Sigmoid colon (tissue), 7 donors: Measurements from ENCODE around the gene TRIM16. TPM values are rescaled to one million over a fixed set of nuclear protein-coding genes. Genes with fewer than 3 reads are reported as not detected.
"Not testable (repeated sequence)": the region's sequence is repeated elsewhere in the genome, so short reads cannot be mapped to it uniquely, and the experiment has no call there.

Experiments used
- DNase-seq: peaks from one replicate; pipeline ENCODE4 v3.0.0-alpha.2; 2019
- H3K27ac ChIP-seq, 4 donors: fragments of 200-600 bp; sonication (generic); one replicate each; pipeline ENCODE4 v1.5.1; 2016 to 2019; ENCODE audit warnings: mild to moderate bottlenecking in 1 of 4
- H3K27me3 ChIP-seq, 3 donors: fragments of 200-600 bp; sonication (generic); one replicate each; pipeline ENCODE4 v1.5.1; 2019; ENCODE audit warnings: mild to moderate bottlenecking in 1 of 3
- H3K36me3 ChIP-seq, 4 donors: fragments of 200-600 bp; sonication (generic); one replicate each; pipeline ENCODE4 v1.5.1; 2016 to 2019
- H3K4me1 ChIP-seq, 4 donors: fragments of 200-600 bp; sonication (generic); one replicate each; pipeline ENCODE4 v1.5.1; 2017 to 2019
- H3K4me3 ChIP-seq, 4 donors: fragments of 200-600 bp; sonication (generic); one replicate each; pipeline ENCODE4 v1.5.1; 2017 to 2019; ENCODE audit warnings: mild to moderate bottlenecking in 2 of 4, moderate library complexity in 1 of 4
- H3K9me3 ChIP-seq, 4 donors: fragments of 200-600 bp in 3 of 4; sonication (generic) in 3 of 4; one replicate each; pipeline versions ENCODE4 v1.5.1 to v1.6.1; 2013 to 2019
- WGBS, 2 donors: extraction: QIAGEN DNeasy Blood & Tissue Kit; methylation state at CpG; one replicate each; pipeline ENCODE4 v1.1.7; 2013; 5-methylcytosine and 5-hydroxymethylcytosine counted together
- intact Hi-C: fragments of 100-400 bp; cut with DNase I; formaldehyde crosslinking; loops from one replicate; pipeline ENCODE4 v1.15.1; 2023
- polyA plus RNA-seq, 3 donors: library from polyadenylated mRNA; stranded (reverse); fragments of 200-250 nt; gene quantifications; one replicate each; pipeline ENCODE4 v1.2.3, GENCODE V29; 2013
- total RNA-seq, 4 donors: library from RNA; depleted of rRNA; stranded (reverse); fragments of >200 nt; gene quantifications; one replicate each; pipeline ENCODE4 v1.1.0, GENCODE V29; 2016
- donor health status: healthy with polysubstance abuse.
- donor health status: Bipolar disorder and iron deficiency.
- donor health status: healthy.

TRIM16 gene
- total and polyA plus RNA-seq, 7 donors, result 8.8 to 24.6 (median 14.4) TPM

- H3K36me3 ChIP-seq, intact Hi-C loops, H3K27me3 ChIP-seq, H3K4me1 ChIP-seq, DNase-seq, H3K4me3 ChIP-seq, H3K9me3 ChIP-seq: not testable (repeated sequence)
- WGBS, 2 donors, result 92 to 97% methylated on average over 2 of the region's 12 CpGs
- H3K27ac ChIP-seq, result peak overlapping the region in 2 of 4 donors; percentile 18 to 32
These were observed 41.4 kb downstream of the TRIM16 start for GRCh38 chr17:15642505-15643251.

DNA sequence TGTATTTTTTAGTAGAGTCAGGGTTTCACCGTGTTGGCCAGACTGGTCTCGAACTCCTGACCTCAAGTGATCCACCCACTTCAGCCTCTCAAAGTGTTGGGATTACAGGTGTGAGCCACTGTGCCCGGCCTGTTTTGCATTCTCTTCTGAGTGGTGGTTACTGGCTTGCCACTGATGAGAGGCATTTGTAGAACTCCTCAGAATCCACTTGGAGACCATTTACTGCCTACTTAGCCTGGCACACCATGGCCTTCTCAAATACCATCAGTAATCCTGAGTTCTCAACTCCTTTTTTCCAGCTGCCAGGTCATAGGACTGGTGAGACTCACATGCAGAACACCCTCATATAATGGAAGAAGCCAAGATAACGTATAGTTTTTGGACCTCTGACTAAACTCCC is 42.1 kb downstream of the TRIM16 start:
- DNase-seq, H3K27ac ChIP-seq, H3K9me3 ChIP-seq, H3K4me1 ChIP-seq, H3K4me3 ChIP-seq, H3K36me3 ChIP-seq, H3K27me3 ChIP-seq, intact Hi-C loops: not testable (repeated sequence)
- 96 to 98% methylated on average over 4 of the region's 4 CpGs for WGBS, 2 donors

- H3K4me1 ChIP-seq, H3K4me3 ChIP-seq, H3K36me3 ChIP-seq, H3K27me3 ChIP-seq, H3K27ac ChIP-seq, H3K9me3 ChIP-seq, DNase-seq, intact Hi-C loops: not testable (repeated sequence)
- 81 to 87% methylated on average over 2 of the region's 2 CpGs for WGBS, 2 donors
These were observed 53.1 kb downstream of the TRIM16 start for GRCh38 chr17:15630930-15631453.

- H3K27me3 ChIP-seq, DNase-seq, H3K36me3 ChIP-seq, H3K4me1 ChIP-seq, H3K4me3 ChIP-seq, H3K27ac ChIP-seq, H3K9me3 ChIP-seq, intact Hi-C loops: not testable (repeated sequence)
- 94 to 96% methylated on average over 7 of the region's 7 CpGs for WGBS, 2 donors
These were observed 54.1 kb downstream of the TRIM16 start for GRCh38 chr17:15629991-15630390.

- H3K36me3 ChIP-seq, H3K27me3 ChIP-seq, H3K9me3 ChIP-seq, H3K4me1 ChIP-seq, H3K4me3 ChIP-seq, intact Hi-C loops, H3K27ac ChIP-seq, DNase-seq: not testable (repeated sequence)
- 84 to 86% methylated on average over 3 of the region's 3 CpGs for WGBS, 2 donors
These were observed 60.4 kb downstream of the TRIM16 start for GRCh38 chr17:15623661-15624209.

DNA sequence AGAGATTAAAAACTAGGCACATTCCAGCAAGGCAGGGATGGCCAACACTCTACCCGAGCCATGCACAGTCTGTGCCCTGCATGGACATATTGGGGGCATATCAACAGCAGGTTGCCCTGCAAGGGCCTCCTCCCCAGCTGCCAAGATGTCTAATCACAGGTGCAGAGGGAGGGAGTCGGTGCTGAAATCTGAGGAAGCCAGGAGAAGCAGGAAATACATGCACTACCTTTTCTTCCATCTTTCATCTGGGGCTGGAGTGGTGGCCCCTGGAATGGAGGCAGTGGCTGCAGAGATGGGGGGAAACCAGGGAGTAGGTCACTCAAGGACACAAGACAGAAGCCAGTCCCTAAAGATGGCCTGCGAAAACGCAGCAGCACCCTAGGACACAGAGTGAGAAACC is 60.9 kb downstream of the TRIM16 start:
- intact Hi-C loops, H3K36me3 ChIP-seq, H3K4me3 ChIP-seq, H3K9me3 ChIP-seq, H3K4me1 ChIP-seq, DNase-seq, H3K27me3 ChIP-seq, H3K27ac ChIP-seq: not testable (repeated sequence)
- 85 to 86% methylated on average over 3 of the region's 4 CpGs for WGBS, 2 donors

- intact Hi-C loops, H3K4me1 ChIP-seq, H3K9me3 ChIP-seq, H3K27me3 ChIP-seq, H3K36me3 ChIP-seq, H3K4me3 ChIP-seq, DNase-seq, H3K27ac ChIP-seq: not testable (repeated sequence)
- WGBS, 2 donors, result 77 to 90% methylated on average over 5 to 6 of the region's 8 CpGs
These were observed 62.0 kb downstream of the TRIM16 start for GRCh38 chr17:15622124-15622523.

- DNase-seq, H3K9me3 ChIP-seq, H3K4me1 ChIP-seq, intact Hi-C loops, H3K27me3 ChIP-seq, H3K36me3 ChIP-seq: not testable (repeated sequence)
- peak within 1 kb of the TSS in 3 of 4 donors; percentile 23 to 33 (median 30) for H3K4me3 ChIP-seq
- peak within 1 kb of the TSS in 3 of 4 donors; percentile 24 to 50 (median 35) for H3K27ac ChIP-seq
- WGBS, 2 donors, result 77 to 86% methylated on average over 11 of the region's 12 CpGs
These were observed 64.6 kb downstream of the TRIM16 start, which contains the start of gene FBXW10B for GRCh38 chr17:15619331-15620058. FBXW10B (minus strand) TSS chr17:15619704; CDS start chr17:15619512, 192 bp downstream.

GRCh38 chr17:15616828-15617227 is 67.3 kb downstream of the TRIM16 start:
- H3K4me3 ChIP-seq, H3K27ac ChIP-seq, DNase-seq, H3K27me3 ChIP-seq, H3K9me3 ChIP-seq, H3K4me1 ChIP-seq, intact Hi-C loops, H3K36me3 ChIP-seq: not testable (repeated sequence)
- WGBS, 2 donors, result 32 to 52% methylated on average over 4 of the region's 4 CpGs

DNA sequence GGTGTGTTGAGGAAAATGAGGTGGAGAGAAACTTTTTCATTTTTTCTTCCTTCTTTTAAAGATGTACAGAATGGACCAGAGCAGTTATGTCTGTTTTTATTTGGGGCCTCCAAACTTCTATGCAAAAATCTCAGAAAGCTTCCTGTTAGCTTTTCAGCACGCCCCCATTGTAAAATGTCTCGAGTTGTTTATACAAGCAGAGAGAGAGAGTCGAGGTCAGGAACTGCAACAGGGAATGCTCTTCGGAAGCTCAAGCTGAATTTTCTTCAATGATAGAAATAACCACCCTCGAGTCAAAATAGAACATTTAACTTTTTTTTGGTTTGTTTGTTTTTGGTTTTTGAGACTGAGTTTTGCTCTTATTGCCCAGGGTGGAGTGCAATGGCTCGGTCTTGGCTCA is 68.3 kb downstream of the TRIM16 start:
- H3K4me3 ChIP-seq, H3K27me3 ChIP-seq, H3K27ac ChIP-seq, DNase-seq, H3K36me3 ChIP-seq, intact Hi-C loops, H3K4me1 ChIP-seq, H3K9me3 ChIP-seq: not testable (repeated sequence)
- WGBS, 2 donors, result 23 to 59% methylated on average over 6 of the region's 6 CpGs

- DNase-seq, H3K4me3 ChIP-seq, H3K27me3 ChIP-seq, H3K27ac ChIP-seq, H3K36me3 ChIP-seq, intact Hi-C loops, H3K4me1 ChIP-seq, H3K9me3 ChIP-seq: not testable (repeated sequence)
- WGBS, 2 donors, result 94 to 96% methylated on average over 1 of the region's 1 CpG
These were observed 71.0 kb downstream of the TRIM16 start for GRCh38 chr17:15613111-15613510.

DNA sequence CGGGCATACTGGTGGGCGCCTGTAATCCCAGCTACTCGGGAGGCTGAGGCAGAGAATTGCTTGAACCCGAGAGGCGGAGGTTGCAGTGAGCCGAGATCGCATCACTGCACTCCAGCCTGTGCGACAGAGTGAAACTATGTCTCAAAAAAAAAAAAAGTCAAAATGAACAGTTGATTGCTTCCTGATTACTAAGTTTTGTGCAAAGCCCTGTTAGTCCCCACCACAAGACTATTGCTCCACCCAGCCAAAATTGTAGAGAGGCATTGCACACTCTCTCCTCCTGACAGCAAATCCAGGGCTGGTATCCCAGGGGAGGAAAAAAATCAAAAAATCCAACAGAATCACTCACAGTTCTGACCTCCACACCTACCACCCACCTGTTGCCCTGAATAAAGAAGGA is 91.2 kb downstream of the TRIM16 start:
- H3K36me3 ChIP-seq, H3K27ac ChIP-seq, H3K9me3 ChIP-seq, H3K27me3 ChIP-seq, intact Hi-C loops, H3K4me1 ChIP-seq, DNase-seq, H3K4me3 ChIP-seq: not testable (repeated sequence)
- WGBS, 2 donors, result 84 to 87% methylated on average over 8 of the region's 8 CpGs

- intact Hi-C loops, H3K27me3 ChIP-seq, DNase-seq, H3K36me3 ChIP-seq, H3K27ac ChIP-seq, H3K9me3 ChIP-seq, H3K4me1 ChIP-seq, H3K4me3 ChIP-seq: not testable (repeated sequence)
- WGBS, 2 donors, result 62 to 90% methylated on average over 5 of the region's 5 CpGs
These were observed 92.1 kb downstream of the TRIM16 start for GRCh38 chr17:15591986-15592385.
